Germinal center (tissue), 1 donor: ENCODE results near the gene SPDYE17.
"Not testable (repeated sequence)": the region's sequence is repeated elsewhere in the genome, so short reads cannot be mapped to it uniquely, and the experiment has no call there.

Source experiments
- DNase-seq: peaks from one replicate; pipeline ENCODE4 v3.0.0; 2012; ENCODE audit warnings: mixed read lengths, low spot score

SPDYE17 gene, protein sequence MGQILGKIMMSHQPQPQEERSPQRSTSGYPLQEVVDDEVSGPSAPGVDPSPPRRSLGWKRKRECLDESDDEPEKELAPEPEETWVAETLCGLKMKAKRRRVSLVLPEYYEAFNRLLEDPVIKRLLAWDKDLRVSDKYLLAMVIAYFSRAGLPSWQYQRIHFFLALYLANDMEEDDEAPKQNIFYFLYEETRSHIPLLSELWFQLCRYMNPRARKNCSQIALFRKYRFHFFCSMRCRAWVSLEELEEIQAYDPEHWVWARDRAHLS

DNA sequence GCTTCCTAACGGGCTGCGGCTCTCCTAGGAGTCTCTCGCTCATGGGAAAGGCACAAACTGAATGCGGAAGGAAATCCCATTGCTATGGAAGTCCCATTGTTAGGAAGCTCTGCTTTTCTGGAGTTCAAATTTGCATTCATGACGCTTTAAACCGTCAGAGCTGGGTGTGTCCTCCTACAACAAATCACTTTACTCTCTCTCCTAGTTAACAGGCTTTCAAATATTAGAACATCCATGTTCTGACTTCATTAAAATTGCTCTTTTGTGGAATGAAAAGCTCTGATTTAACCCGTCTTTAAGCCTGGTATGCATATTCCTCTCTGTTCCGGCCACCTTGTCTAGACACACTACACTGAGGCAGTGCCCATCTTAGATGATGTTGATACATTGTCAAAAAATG, at the start of gene SPDYE17:
Gene SPDYE17, minus strand, starts transcription at position 101 of the 400 bp plus-strand sequence. CDS start 1,791 bp downstream, outside the sequence.
- DNase-seq = not testable (repeated sequence)

DNA sequence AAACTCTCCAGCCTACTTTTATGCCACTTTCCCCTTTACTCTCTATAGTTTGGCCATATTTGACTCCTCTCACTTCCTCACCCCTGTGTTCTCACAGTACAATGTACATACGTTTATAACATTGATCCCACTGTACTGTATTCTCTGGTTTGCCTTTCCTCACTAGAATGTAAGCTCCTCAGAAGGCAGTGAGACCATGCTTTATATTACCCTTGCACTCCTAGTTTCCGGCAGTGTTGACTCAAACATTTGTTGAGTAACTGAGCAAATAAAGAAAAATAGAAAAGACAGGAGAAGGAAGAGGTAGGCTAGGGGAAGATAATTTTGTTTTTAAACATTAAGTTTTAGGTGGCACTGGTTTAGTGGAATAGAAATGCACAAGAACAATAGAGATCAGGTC, 48.1 kb upstream of the SPDYE17 start:
- DNase-seq = not testable (repeated sequence)

DNA sequence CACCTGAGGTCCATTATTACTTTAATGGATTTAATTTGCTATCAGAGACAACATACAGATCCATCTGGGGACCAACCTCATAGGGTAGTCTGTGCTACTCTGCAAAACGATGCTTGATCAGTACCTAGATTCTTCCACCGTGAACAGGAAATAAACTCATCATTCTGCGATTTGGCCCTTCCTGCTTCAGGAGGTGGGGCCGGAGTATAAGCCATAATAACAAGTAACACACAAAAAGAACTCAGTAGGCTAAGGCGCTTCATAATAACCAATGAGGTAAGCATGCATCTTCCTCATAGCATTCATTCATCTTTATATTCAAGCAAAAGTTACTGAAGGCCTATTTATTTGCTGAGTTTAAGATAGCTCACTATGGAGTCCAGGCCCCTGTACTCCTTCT, 47.5 kb upstream of the SPDYE17 start:
- not testable (repeated sequence) for DNase-seq

DNA sequence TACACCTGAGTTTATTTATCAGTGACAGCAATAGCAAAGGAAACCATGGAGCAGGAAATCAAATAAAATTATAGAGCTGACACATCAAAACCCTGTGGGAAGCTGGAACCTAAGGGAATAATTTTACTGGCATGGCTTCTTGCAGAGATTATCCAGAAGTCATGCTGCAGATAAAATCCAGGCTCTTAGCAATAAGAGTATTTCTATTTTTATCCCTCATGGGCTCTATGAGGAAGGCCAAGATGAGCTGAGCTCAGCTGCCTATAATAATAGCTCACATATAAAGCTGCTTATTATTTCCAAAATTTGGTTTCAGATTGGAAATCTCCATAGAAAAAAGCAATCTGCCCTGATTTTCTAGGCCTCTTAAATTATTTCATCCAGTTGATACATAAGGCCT, 47.0 kb upstream of the SPDYE17 start:
- not testable (repeated sequence) for DNase-seq

DNA sequence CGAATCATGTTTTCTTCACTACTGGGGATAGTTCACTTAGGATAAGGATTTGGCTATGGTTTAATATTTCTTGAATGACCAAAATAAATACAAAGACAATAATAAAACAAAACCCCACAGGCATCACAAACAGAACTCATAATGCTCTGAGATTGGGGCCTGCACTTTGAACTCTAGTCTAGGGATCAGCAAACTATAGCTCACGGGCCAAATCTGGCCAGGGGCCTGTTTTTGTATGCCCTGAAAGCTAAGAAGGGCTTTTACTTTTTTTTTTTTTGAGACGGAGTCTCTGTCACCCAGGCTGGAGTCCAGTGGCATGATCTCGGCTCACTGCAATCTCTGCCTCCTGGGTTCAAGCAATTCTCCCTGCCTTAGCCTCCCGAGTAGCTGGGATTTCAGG, 44.9 kb upstream of the SPDYE17 start:
- not testable (repeated sequence) for DNase-seq

DNA sequence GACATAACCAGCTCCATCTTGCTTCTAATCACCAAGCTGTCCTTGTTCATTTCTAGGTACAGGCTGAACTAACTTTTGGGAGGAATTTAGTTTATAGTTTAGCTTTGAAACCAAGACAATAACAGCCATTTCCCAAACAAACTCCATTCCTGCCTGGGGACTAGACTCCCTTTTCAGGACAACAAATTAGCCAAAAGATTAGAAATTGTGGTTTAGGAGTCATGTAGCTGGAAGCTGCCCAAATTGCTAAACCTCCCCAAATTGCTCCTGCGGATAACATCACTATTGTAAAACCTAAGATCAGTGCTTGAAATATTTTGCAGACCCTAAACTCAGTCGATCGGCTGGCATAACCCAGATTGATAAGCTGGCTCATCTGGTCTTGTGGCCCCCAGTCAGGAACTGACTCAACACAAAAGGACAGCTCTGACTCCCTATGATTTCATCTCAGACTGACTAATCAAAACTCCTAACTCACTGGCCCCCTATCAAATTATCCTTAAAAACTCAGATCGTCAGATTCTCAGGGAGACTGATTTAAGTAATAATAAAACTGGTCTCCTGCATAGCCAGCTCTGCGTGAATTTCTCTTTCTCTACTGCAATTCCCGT, 42.7 kb upstream of the SPDYE17 start:
- not testable (repeated sequence) for DNase-seq

DNA sequence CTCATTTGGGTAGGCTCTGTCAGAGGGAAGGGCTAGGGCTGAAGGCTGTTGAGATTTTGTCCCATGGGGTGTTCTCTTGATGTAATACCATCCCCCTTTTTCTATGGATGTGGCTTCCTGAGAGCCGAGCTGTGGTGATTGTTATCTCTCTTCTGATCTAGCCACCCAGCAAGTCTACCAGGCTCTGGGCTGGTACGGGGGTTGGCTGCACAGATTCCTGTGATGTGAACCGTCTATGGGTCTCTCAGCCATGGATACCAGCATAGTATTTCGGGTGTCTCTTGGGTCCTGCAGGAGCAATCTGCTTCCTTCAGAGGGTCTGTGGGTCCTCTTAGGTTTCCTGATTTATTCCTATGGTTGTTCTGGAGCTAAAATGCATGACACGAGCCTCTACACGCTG, 38.9 kb upstream of the SPDYE17 start:
- DNase-seq = not testable (repeated sequence)

DNA sequence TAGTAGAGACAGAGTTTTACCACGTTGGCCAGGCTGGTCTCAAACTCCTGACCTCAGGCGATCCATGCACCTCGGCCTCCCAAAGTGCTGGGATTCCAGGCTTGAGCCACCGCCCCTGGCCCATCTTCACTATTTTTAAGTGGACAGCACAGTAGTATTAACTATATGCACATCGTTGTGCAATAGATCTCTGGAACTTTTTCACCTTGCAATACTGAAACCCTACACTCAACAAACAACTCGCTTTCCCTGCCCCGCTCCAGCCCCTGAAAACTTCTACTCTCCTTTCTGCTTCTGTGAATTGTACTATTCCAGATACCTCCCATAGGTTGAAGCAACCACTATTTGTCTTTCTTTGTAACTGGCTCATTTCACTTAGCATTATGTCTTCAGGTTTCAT, 33.7 kb upstream of the SPDYE17 start:
- not testable (repeated sequence) for DNase-seq

DNA sequence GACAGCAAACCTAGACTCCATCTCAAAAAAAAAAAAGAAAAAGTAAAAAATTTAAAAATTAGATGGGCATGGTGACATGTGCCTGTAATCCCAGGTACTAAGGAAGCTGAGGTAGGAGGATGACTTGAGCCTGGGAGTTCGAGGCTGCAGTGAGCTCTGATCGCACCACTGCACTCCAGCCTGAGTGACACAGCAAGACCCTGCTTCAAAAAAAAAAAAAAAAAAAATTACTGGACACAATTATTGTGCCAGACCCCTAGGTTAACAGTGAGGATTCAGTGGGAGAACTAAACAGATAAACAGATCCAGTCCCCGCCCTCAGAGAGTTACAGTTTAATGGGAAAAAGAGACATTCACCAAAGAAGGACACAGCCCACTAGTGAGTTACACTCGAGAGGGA, 31.6 kb upstream of the SPDYE17 start:
- DNase-seq = not testable (repeated sequence)

DNA sequence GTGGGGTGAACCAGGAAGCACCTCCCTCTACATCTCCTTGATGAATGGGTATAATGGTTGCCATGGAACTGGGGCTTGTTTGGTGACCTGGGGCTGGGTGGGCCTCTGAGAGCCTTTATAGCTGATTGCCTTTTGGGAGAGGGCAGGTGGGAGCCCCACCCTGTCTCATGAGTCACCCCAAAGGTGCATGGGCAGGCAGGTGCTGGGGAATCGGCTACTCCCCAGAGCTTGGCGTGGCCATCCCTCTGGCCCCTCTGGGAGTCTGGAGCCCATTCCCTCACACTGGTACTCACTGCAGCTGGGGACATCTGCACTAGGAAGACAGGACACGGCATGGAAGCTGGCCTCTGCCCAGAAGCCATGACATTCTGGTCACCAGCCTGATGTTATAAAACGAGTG, 30.4 kb upstream of the SPDYE17 start, which contains the start of gene SPDYE18:
Gene SPDYE18, minus strand, starts transcription at position 2 of the 400 bp plus-strand sequence. CDS start 2,046 bp downstream, outside the sequence.
- not testable (repeated sequence) for DNase-seq

DNA sequence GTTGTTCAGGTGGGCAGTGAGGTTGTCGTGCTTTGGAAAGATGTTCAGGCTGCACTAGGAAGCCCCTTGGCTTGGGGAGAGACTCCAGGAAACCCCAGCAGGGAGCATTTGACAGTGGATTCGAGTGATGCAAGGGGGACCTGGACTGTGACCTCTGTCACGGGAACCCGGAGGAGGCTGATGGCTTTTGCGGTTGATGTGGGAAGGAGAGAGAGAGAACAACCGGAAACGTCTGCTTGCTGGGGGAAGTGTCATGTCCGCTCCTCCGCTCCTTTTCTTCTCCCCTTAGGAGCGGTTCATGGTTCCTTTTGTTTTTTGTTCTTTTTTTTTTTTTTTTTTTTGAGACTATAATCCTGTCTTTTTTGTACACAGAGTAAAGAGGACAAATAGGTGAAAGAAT, 5.8 kb downstream of the SPDYE17 start:
- DNase-seq = not testable (repeated sequence)

DNA sequence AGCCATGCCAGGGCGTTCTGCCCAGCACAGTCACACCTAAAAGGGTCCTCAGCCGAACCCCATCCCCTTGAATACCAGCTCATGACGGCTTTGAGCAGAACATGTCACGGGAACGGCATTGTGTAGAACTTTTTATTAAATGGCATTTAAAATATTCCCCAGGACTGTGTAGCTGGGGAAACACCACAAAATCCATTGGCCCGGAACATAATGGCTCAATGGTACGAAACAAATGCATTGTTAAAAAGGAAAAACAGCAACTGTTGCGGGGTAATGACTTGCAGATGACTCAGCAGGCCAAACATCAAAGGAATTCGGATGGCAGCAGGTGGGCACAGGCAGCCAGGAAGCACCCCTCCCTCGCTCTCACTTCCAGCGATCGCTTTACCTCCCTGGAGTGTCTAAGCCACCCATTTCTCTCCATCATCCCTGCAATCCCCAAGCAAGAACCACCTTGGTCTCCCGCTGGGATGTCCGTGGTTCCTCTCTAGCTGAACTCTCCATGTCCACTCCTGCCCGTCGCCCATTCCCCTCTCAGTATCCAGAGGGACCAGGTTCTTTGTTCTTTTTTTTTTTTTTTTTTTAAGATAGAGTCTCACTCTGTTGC, 22.0 kb downstream of the SPDYE17 start:
- not testable (repeated sequence) for DNase-seq

DNA sequence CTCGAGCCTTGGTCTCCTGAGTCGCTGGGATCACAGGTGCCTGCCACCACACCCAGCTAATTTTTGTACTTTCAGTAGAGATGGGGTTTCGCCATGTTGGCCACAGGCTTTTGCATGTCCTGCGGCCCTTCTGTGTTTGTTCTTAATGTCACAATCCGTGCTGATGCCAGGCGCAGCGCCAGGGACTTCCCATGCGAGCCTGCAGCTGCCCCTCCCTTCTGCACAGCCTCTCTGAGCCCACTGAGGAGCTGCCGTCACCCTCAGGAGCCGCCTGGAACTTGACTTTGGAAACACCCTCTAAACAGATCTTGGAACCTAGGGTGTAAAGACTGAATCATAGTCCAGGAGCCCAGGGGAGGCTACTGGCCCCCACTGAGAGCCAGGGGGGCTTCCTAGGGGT, 24.2 kb downstream of the SPDYE17 start:
- DNase-seq = not testable (repeated sequence)

DNA sequence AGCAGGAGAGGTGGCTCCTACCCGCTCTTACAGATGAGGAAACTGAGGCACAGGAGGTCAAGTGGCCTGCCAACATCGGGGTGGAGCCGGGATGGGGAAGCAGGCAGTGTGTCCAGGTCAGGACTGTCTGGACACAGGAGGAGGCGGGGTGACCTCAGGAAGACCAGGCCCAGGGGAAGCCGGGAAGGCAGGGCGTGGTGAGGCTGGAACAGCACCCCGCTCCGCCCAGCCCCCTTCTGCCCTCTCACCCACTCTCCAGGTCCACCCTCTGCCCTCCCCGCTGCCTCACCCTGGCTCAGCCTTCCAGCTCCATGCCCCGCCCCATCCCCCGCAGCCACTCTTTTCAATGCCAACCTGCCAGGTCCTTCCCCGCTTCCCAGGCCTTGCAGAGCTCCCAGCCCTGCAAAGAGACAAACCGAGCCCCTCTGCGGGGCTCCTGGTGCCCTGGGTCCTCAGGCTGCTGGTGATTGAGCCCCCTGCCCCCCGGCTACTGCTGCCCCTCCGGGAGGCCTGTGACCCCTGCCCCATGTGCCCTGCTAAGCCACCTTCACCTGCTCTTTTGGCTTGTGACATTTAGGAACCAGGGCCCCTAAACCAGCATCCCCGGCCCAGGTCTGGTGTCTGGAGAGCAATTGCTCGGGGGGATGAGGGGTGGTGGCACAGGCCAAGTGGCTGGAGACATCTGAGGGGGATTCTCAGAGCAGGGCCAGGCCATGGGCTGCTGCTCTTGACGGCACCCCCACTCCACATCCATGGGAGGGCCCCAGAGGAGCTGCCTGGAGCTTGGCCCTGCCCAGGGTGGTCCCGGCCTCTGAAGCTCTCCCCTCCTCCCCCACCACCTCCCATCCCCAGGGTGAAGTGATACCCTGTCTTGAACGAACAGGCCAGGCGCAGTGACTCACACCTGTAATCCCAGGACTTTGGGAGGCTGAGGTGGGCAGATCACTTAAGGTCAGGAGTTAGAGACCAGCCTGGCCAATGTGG, 25.7 kb downstream of the SPDYE17 start:
- DNase-seq = not testable (repeated sequence)

DNA sequence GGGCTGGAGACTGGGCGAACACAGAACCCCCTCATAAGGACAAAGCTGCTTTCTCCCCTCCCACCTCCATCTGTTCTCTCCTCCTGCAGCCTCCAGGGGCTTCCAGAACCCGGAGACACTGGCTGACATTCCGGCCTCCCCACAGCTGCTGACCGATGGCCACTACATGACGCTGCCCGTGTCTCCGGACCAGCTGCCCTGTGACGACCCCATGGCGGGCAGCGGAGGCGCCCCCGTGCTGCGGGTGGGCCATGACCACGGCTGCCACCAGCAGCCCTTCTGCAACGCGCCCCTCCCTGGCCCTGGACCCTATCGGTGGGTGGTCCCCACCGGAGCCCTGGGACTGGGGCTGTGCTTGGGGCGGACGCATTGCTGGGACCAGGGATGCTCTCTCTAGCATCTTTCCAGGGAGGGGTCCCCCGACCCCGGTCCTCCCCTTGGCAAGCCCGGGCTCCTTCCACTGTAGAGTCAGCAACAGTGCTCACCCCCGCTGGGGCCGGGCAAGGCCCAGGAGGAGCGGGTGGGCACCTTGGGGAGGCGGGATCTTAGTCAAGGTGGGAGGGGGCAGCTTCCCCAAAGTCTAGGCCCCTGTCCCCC, 26.6 kb downstream of the SPDYE17 start:
- not testable (repeated sequence) for DNase-seq

DNA sequence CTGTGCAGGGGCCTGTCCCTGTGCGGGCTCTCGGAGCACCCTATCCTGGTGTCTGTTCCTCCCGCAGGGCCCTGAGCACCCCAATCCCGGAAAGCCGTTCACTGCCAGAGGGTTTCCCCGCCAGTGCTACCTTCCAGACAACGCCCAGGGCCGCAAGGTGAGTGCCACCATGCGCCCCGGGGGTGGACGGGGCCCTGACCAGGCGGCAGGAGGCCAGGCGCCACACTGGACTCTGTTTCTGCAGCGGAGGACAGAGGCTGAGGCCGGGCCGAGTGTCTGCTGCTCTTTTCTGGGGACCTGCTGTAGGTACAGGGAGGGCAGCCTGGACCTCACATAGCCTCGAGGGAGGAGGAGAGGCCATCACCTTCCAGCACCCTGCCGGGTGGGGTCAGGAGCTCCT, 28.0 kb downstream of the SPDYE17 start:
- DNase-seq = not testable (repeated sequence)

DNA sequence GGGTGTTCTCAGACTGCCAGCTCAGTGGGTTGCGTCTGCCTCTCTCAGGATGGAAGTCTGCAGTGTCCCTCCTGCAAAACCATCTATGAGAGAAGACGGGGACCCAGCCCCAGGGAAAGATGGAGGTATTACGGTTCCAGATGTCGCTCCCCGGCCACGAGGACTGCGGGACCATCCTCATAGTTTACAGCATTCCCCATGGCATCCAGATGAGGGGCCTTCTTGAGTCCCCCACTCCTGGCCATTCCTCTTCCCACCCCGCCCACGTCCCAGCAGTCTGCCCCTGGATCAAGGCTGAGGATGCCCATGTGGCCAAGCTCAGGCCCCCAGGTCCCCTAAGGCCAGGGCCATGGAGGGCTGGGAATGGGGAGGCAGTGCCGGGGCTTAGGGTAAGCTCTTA, 28.9 kb downstream of the SPDYE17 start:
- not testable (repeated sequence) for DNase-seq

DNA sequence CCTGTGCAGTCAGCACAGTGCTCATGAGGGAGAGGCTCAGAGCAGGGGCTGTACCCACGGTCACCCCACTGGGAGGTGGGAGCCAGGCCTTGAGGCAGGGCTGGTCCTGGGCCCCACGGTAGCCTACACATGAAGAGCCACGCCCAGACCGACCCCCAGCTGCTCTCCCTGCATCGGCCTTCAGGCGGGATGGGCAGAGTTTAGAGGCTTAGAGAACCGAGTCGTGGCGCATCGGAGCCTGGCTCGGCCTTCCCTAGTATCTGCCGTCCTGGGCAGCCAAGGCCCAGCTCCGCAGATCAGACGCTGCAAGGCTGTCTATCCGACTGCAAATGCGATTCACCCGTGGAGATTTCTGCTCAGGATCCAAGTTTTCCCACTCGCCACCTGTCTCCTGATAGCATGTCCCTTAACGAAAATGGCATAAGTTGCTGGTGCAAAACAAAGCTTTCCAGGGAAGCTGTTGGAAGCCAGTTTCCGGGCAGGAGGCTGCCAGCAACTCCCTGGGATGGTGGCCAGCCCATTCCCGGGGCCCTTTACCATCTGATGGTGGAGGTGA, 29.4 kb downstream of the SPDYE17 start:
- DNase-seq = not testable (repeated sequence)

DNA sequence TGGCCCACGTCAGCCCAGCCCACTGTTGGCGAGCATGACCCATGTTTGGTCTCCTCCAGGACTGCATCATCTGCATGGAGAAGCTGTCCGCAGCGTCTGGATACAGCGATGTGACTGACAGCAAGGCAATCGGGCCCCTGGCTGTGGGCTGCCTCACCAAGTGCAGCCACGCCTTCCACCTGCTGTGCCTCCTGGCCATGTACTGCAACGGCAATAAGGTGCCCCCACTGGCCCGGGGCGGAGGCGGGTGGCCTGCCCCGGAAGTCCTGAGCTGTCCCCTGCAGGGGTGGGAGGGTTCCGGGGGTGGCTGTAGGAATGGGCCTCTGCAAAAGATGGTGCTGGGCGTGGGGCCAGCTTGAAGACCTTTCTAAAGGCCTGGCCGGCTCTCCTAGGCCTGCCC, 30.1 kb downstream of the SPDYE17 start:
- not testable (repeated sequence) for DNase-seq

DNA sequence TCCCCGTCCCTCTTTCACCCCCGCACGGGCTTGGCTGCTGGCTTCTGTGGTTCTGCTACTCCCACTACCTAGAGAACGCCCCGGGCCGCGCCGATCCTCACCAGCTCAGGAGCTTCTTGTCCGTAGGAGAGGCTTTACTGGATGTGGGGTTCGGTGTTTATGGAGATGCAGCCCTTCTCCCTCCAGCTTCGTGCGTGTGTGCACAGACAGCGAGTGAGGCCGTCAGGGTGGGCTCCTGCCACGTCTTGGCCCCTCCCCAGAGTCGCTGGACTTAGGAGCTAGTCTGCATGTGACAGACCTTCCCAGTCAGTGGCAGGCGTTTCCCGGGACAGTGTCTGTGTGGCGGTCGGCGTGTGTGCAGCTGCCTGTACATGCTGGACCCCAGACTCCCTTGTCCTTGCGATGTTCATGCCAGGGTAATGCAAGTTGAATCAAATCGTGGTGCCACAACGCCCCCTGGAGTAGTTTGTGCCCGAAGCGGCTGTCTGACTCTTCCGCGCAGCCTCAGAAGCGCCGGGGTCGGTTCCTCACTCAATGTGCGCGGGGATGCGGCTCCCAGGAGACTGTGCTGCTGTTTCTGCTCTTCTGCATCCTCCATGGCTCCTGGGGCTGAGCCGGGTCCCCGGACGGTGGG, 32.6 kb downstream of the SPDYE17 start:
- DNase-seq = not testable (repeated sequence)
